Natural killer cell (primary cell): ENCODE measurements around the gene CACNG7. TPM values are rescaled to one million over a fixed set of nuclear protein-coding genes. Genes with fewer than 3 reads are reported as not detected.

Experiments
- ATAC-seq, 3 donors: fragments of 150-1000 bp in 2 of 3; fragments of 200-7000 bp in 1 of 3; cut with Tn5 transposase; 1 replicate in 1 of 3; 2 replicates in 2 of 3; pipeline ENCODE4 v1.10.0; 2021; ENCODE audit warnings: mild to moderate bottlenecking in 2 of 3, moderate library complexity in 2 of 3
- DNase-seq, 2 donors: peaks; one replicate each; pipeline versions ENCODE4 v3.0.0 to v3.0.0-alpha.2; 2013 to 2021; ENCODE audit warnings: mixed read lengths in 1 of 2
- H3K27ac ChIP-seq: one replicate; pipeline ENCODE4 v1.5.1; 2013; ENCODE audit warnings: mild to moderate bottlenecking, low read length
- H3K27me3 ChIP-seq: one replicate; pipeline ENCODE4 v1.6.1; 2013; ENCODE audit warnings: low read length; ENCODE audit not compliant: control insufficient read depth, insufficient read depth
- H3K36me3 ChIP-seq: one replicate; pipeline ENCODE4 v1.6.1; 2013; ENCODE audit warnings: low read length; ENCODE audit not compliant: control insufficient read depth, insufficient read depth
- H3K4me1 ChIP-seq: one replicate; pipeline ENCODE4 v1.6.1; 2013; ENCODE audit warnings: low read length; ENCODE audit not compliant: control insufficient read depth, insufficient read depth
- H3K4me3 ChIP-seq: one replicate; pipeline ENCODE4 v1.5.1; 2013; ENCODE audit warnings: low read length
- H3K9me3 ChIP-seq: one replicate; pipeline ENCODE4 v1.6.1; 2013; ENCODE audit warnings: low read length; ENCODE audit not compliant: control insufficient read depth, insufficient read depth
- H3K27ac Mint-ChIP-seq, 2 donors: one replicate each; pipeline ENCODE4 v1.8.0; 2022; ENCODE audit warnings: mild to moderate bottlenecking in 2 of 2, mixed read lengths in 2 of 2, moderate library complexity in 1 of 2
- H3K27me3 Mint-ChIP-seq, 2 donors: one replicate each; pipeline ENCODE4 v1.8.0; 2022; ENCODE audit warnings: low read depth in 2 of 2, mixed read lengths in 2 of 2
- H3K36me3 Mint-ChIP-seq: one replicate; pipeline ENCODE4 v1.8.0; 2022; ENCODE audit warnings: mixed read lengths
- H3K4me1 Mint-ChIP-seq, 2 donors: one replicate each; pipeline ENCODE4 v1.8.0; 2022; ENCODE audit warnings: mixed read lengths in 2 of 2
- H3K4me3 Mint-ChIP-seq: one replicate; pipeline ENCODE4 v1.8.0; 2022; ENCODE audit warnings: mild to moderate bottlenecking, moderate library complexity, mixed read lengths
- H3K9me3 Mint-ChIP-seq, 2 donors: one replicate each; pipeline ENCODE4 v1.8.0; 2022; ENCODE audit warnings: mixed read lengths in 2 of 2
- WGBS: methylation state at CpG from one replicate; pipeline ENCODE4 v1.1.7; 2013; ENCODE audit warnings: missing lambda C conversion rate; ENCODE audit not compliant: insufficient coverage; 5-methylcytosine and 5-hydroxymethylcytosine counted together
- intact Hi-C: fragments of 100-400 bp; cut with micrococcal nuclease; formaldehyde crosslinking; loops from one replicate; pipeline ENCODE4 v1.14.2; 2022
- total RNA-seq, 4 donors: library from RNA; stranded (reverse); fragments of 120-200 nt in 1 of 4; gene quantifications; one replicate each; pipeline versions ENCODE4 v1.2.3 to v1.2.4, GENCODE V29; 2013 to 2022
- TF ChIP-seq, protein P1 (sequence below): fragments of 200-600 bp; IDR thresholded peaks from one replicate; pipeline ENCODE4 v1.8.0; 2022; ENCODE audit warnings: antibody characterized with exemption

CACNG7 gene
- total RNA-seq, 3 donors from 2014 or later (not counting 1 experiment from before 2014, with no cell fraction given) = not detected

DNA sequence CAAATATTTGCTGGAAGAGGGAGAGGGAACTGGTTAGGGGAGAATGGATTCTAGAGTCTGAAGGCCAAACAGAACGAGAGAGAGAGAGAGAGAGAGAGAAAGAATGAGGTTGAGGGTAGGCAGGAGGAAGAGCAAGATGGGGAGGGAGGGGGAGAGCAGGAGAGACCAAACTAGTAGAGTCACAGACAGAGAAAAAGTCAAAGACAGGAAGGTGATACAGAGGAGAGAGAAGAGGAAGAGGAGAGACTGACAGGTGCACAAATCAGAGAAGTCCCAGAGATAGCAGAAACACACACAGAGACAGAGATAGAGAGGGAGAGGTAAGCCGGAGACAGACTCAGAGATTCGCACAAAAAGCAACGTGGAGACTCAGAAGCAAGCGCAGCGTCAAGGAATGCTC lies 76.8 kb downstream of the CACNG7 start:
- ATAC-seq (no peak), DNase-seq (no peak)
- Mint-ChIP-seq H3K27ac (no peak overlapping the region), H3K4me3 (no peak overlapping the region), H3K27me3 (peaks cover 7 to 15% of the 10 kb centered on the region in 2 donors), H3K9me3 (no peaks in the 10 kb centered on the region), H3K4me1 (no peaks in the 10 kb centered on the region), H3K36me3 (peaks cover 5% of the 10 kb centered on the region)
- 89% methylated on average over 6 of the region's 6 CpGs for WGBS
- H3K27ac ChIP-seq = no peak overlapping the region
- H3K4me1 ChIP-seq = no peaks in the 10 kb centered on the region
- peaks cover 17% of the 10 kb centered on the region for H3K27me3 ChIP-seq
- no peaks in the 10 kb centered on the region for H3K36me3 ChIP-seq
- H3K9me3 ChIP-seq = no peaks in the 10 kb centered on the region
- intact Hi-C loops = no loop called here
- TF ChIP-seq, protein P1, sequence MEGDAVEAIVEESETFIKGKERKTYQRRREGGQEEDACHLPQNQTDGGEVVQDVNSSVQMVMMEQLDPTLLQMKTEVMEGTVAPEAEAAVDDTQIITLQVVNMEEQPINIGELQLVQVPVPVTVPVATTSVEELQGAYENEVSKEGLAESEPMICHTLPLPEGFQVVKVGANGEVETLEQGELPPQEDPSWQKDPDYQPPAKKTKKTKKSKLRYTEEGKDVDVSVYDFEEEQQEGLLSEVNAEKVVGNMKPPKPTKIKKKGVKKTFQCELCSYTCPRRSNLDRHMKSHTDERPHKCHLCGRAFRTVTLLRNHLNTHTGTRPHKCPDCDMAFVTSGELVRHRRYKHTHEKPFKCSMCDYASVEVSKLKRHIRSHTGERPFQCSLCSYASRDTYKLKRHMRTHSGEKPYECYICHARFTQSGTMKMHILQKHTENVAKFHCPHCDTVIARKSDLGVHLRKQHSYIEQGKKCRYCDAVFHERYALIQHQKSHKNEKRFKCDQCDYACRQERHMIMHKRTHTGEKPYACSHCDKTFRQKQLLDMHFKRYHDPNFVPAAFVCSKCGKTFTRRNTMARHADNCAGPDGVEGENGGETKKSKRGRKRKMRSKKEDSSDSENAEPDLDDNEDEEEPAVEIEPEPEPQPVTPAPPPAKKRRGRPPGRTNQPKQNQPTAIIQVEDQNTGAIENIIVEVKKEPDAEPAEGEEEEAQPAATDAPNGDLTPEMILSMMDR = no peak
- H3K4me3 ChIP-seq = no peak overlapping the region

DNA sequence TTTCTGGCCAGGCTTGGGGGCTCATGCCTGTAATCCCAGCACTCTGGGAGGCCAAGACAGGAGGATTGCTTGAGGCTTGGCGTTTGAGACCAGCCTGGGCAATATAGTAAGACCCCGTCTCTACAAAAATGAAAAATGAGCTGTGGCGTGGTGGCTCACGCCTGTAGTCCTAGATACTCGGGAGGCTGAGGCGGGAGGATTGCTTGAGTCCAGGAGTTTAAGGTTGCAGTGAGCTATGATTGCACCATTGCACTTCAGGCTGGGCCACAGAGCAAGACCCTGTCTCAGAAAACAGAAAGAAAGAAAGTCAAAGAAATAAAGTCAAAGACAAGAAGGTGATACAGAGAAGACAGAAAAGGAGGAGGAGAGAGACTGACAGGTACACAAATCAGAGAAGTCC lies 79.9 kb downstream of the CACNG7 start:
- 88% methylated on average over 6 of the region's 6 CpGs for WGBS
- peaks cover 13% of the 10 kb centered on the region for H3K27me3 ChIP-seq
- Mint-ChIP-seq H3K4me3 (no peak overlapping the region), H3K9me3 (no peaks in the 10 kb centered on the region), H3K27ac (no peak overlapping the region), H3K27me3 (peaks cover 17 to 22% of the 10 kb centered on the region in 2 donors), H3K36me3 (no peaks in the 10 kb centered on the region), H3K4me1 (peaks cover 0 to 6% of the 10 kb centered on the region in 2 donors)
- H3K9me3 ChIP-seq = no peaks in the 10 kb centered on the region
- ATAC-seq (no peak), DNase-seq (no peak)
- no peak overlapping the region for H3K27ac ChIP-seq
- no peak overlapping the region for H3K4me3 ChIP-seq
- H3K36me3 ChIP-seq = no peaks in the 10 kb centered on the region
- H3K4me1 ChIP-seq = peaks cover 8% of the 10 kb centered on the region
- intact Hi-C loops = no loop called here
- TF ChIP-seq, protein P1 = no peak

DNA sequence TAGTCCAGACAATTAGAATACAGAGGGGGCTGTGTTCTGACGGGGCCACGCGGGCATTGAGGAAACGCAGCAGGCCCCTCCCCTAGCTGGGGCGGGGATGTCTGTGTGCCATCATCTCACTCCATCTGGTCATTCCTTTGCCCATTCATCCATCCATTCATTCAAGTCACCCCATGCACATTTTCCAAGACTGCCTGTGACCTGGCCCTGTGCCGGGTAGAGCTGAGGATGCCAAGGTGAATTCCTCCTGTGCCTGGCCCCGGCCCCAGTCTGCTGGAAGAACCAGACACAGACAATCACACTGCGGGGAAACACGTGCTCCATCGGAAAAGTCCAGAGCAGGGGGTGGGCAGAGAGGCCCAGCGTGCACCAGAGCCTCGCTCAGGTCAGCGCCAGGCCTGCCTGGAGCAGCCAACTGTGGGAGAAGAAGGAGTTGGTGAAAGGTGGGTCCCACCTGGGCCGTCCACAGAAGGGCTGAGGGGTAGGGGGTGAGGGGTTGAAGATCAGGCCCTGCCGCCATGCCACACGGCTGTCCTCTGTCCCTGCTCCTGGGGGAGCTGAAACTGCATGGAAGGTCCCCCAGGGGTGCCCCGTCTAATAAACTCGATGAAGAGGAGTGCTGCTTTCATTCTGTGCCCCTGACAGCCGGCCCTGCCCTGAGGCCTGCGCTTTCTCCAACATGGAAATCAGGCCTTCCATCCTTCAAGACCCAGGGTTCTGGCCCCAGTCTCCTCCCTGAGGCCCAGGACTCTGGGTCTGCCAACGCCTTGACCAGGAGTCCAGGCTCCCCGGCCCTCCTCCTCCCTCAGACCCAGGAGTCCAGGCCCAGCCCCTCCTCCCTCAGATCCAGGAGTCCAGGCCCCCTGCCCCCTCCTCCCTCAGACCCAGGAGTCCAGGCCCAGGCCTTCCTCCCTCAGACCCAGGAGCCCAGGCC lies 80.8 kb downstream of the CACNG7 start:
- Histone ChIP-seq H3K36me3 (no peaks in the 10 kb centered on the region), H3K4me1 (peaks cover 8% of the 10 kb centered on the region), H3K4me3 (no peak overlapping the region), H3K27me3 (peaks cover 12% of the 10 kb centered on the region), H3K27ac (no peak overlapping the region), H3K9me3 (no peaks in the 10 kb centered on the region)
- peaks cover 0 to 6% of the 10 kb centered on the region in 2 donors for H3K4me1 Mint-ChIP-seq
- H3K27ac Mint-ChIP-seq = no peak overlapping the region
- no peak for ATAC-seq
- intact Hi-C loops = no loop called here
- no peak for DNase-seq
- TF ChIP-seq, protein P1 = no peak
- WGBS = 87% methylated on average over 22 of the region's 22 CpGs
- no peaks in the 10 kb centered on the region for H3K36me3 Mint-ChIP-seq
- H3K9me3 Mint-ChIP-seq = no peaks in the 10 kb centered on the region
- H3K4me3 Mint-ChIP-seq = no peak overlapping the region
- H3K27me3 Mint-ChIP-seq = peaks cover 26 to 29% of the 10 kb centered on the region in 2 donors
